GM18502 (cell line): ENCODE data around the gene NRCAM.

ENCODE experiments used
- ATAC-seq: cut with Tn5 transposase; IDR thresholded peaks from one replicate; pipeline ENCODE4 v1.9.1; 2021; ENCODE audit warnings: mild to moderate bottlenecking; ENCODE audit not compliant: unreplicated experiment, poor library complexity

The NRCAM gene

DNA sequence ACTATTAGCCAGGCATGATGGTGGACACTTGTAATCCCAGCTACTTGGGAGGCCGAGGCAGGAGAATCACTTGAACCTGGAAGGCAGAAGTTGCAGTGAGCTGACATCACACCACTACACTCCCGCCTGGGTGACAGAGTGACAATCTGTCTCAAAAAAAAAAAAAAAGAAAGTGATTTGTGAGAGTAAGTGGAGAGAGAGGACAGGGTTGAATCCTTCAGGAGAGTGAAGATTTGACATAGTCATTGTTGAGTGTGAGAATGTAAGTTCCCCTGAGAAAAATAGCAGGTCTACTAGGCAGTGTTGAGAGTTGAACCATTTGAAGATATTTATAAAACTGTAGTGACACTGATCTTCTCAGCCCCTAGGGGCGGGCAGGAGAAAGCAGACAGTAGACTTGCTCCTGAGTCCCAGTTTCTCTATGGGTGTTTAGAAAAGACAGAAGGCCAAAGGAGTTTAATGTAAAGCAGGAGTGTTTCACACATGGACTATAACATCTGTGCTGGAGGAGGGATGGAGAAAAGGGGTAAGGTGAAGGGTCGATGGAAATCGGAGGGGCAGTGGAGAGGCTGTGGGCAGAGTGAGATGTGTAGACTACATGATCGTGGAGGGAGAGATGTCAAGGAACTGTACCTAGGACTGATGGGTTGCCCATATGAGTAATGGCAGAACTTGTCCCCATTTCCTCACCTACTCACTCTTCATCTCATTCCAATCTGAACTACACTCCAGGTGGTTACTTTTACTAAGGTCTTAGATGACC is 312.4 kb downstream of the NRCAM start:
- ATAC-seq: no peak

DNA sequence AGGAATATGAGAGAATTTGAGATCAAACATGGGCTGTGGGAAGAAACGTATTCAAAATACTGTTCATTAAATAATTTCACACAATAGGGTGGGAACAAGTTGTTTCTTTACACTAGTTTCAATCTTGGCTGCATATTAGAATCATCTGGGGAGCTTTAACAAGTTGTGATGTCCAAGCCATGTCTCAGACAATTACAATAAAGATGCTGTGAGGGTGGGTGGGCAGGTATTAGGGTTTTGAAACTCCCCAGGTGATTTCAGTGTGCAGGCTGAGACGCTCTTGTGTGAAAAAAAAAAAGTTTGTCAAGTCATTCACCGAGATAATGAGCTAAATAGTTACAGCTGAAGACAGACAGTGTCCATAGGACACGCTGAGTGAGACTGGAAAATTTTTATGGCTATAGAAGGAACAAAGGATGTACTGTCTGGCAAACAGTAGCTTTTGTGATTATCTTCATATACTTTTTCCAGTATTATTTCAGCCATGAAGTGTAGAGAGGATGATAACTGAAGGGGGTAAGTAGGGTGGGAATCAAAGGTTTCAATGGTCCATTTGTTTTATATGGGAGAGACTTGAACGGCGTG is 313.5 kb downstream of the NRCAM start:
- no peak for ATAC-seq

DNA sequence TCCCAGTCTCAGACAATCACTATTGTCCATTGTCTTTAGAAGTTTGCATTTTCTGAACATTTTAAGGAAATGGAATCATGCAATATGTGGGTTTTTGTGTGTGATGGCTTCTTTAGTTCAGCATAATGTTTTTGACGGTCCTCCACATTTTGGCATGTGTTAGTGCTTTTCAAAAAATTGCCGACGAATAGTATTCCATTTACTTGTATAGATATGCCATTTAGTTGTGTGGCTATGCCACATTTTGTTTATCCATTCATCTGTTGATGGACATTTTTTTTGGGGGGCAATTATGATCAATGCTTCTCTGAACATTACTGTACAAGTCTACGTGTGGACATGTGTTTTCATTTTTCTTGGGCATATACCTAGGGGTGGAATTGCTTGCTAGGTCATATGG is 314.1 kb downstream of the NRCAM start:
- ATAC-seq: no peak

DNA sequence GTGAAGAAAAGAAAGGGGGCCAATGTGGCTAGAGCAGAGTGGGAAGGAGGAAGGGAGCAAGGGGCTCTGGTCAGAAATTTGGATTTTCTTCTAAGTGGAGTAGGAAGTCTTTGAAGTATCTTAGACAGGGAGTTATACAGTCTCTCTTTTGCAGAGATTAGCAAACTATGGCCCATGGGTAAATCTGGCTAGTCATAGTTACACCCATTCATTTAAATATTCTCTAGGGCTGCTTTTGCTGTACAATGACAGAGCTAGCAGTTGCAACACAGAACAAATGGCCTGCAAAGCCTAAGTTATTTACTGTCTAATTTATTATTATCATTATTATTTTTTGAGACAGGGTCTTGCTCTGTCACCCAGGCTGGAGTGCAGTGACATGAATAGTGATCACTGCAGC is 315.6 kb downstream of the NRCAM start:
- ATAC-seq: no peak

DNA sequence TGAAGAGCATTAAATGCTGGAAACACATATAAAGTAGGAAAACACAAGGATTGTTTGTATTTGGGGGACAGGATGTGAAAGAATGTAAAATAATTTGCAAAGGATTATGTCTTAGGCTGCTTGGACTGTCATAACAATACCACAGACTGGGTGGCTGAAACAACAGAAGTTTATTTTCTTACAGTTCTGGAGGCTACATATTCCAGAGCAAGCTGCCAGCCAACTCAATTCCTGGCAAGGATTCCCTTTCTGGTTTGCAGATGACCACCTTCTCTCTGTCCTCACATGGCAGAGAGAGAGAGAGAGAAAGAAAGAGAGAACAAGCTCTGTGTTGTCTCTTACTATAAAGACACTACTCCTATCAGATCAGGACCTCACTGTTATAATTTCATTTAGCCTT is 317.3 kb downstream of the NRCAM start:
- no peak for ATAC-seq

DNA sequence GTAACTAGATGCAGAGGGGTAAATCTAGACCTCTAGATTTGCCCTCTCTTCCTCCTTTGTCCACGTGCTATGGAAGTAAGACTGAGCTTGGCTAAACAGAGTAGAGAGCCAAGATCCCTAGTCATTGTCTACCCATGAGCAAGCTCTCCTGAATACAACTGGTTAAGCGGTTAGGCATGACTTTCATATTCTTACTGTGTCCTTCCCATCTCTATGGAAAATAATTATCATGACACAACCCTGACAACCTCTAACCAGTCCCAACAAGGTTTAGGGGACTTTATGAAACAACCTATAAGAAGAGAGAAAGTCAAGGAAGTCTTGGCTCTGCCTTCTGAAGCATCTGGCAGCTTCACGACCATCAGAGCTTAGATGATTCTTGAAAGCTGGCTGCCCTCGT is 318.2 kb downstream of the NRCAM start:
- no peak for ATAC-seq

DNA sequence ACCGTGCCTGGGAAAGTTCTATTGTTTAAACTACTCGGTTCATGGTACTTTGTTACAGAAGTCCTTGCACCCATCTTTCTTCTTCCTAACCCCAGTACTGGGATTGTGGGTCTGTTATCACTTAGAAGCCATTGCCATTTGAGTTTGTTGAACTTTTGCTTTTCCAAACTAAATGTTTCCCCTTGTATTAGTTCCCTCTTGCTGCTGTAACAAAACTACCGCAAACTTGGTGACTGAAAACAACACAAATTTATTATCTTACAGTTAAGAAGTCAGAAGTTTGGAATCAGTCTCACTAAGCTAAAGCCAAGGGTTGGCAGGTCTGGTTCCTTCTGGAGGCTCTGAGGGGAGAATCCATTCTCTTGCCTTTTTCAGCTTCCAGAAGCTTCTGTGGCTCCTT is 319.2 kb downstream of the NRCAM start:
- ATAC-seq: no peak

DNA sequence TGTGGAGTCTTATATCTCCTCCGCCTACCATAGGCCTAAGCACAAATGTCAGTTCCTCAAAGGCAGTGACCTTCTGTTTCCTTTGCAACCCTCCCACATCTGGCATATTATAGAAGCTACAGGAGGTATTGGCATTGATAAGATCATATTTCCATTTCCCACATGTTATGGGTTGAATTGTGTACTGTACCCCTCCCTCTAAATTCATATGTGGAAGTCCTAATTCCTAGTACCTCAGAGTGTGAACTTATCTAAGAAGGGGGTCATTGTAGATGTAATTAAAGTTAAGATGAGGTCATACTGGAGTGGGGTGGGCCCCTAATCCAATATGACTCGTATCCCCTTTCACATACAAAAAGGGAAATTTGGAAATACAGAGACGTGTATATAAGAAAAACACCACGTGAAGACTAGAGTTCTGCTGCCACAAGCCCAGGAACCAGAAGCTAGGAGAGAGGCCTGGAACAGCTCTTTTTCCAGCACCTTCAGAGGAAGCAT is 320.0 kb downstream of the NRCAM start:
- ATAC-seq: peak; percentile 30

DNA sequence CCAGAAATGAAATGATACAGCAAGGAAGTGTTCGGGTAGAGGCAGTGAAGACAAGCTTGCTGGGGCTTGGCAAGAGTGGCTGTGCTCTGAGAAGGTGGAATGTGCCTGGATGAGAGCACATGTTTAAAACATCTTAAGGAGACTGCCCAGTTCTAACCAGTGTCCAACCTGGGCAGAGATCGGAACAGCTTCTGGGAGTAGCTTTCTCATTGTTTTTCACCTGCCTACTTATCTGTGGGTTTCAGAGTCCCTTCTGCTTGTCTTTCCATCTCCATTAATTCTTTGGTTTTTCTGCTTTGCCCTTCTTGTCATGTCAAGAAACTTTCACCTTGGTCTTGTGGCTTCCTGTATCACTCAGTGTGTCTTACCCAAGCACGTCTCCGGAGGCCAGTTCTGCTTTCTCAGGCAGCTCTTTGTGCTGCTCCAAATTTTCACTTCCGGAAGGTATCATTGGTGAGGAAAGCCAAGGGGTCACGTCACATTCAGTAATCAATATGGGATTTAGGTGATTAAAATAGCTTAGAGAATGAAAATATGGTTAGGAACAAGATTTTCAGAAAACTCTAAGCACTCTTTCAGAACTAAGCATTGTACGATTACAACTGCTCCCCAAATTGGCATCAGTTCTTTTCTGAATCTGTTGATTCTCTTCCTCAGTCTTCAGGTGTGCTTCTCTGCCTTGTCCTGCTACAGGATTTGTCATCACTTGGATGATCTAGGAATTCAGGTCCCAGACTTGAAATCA is 320.6 kb downstream of the NRCAM start:
- ATAC-seq: peak; percentile 98

DNA sequence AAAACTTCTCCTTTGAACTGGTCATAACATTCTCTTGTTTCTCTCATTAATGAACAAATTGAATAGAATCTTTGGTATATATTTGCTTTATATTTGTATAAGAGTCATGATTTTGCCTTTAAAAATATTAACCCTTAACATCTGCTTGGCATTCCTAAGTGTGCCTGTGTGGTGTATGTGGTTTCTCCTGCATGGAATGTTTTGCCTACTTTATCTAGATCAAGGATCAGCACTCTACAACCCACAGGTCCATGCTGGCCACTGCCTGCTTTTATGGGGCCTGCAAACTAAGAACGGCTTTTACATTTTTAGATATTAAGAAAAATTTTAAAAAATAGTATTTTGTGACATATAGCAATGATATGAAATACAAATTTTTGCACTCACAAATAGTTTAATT is 321.8 kb downstream of the NRCAM start:
- no peak for ATAC-seq

DNA sequence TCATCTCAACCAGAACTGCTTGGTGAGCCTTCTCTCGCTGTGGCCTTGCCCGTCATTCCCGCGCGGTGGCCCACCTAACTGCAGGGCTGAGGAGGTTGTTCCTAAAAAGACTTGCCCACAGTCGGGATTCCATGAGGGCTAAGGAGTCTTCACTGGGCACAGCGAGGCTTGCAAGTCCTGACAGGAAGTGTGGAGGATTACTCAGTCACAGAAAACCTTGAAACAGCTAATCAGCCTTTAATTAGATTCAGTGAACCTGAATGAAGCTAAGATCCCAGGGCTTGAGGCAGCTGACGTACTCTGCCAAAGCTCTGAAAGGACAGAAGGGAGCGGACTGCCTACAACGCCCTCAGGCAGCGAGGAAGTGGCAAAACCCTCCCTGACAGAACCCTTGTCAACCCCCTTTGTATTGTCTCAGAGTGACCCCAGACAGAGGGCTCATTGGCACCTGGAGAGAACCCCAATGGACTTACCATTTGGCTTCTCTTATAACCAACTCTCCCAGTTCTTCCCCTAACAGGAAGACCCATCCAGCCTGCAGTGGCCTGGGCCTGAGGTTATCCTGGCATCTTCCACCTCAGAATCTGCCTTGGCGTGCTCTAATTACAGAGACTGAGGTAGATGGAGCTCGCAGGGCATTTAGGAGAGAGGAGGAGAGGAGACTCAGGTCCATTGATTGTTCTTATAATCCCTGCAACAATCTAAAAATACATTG is 323.5 kb downstream of the NRCAM start:
- no peak for ATAC-seq

DNA sequence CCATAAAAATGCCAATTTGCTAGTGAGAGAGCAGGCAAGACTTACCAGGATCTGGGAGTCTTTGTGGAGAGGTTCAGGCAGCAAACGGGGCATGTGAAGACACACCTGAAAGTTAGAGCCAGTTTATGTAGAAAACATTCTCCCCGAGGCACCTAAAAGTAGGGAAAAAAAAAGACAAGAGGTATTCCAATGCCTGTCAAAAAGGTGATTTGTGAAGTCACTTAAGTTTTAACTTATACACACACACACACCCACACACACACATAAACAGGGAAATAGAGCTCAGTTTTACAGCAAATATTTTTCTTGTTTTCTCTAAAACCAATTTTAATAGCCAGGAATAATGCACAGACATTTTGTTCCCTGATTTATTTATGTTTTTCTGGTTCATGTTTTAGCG is 326.0 kb downstream of the NRCAM start, which contains the start of gene LAMB4:
Gene LAMB4 (minus strand): TSS at position 101 of the 400 bp plus-strand sequence. CDS start 7,197 bp downstream, outside the sequence.
- ATAC-seq: no peak

DNA sequence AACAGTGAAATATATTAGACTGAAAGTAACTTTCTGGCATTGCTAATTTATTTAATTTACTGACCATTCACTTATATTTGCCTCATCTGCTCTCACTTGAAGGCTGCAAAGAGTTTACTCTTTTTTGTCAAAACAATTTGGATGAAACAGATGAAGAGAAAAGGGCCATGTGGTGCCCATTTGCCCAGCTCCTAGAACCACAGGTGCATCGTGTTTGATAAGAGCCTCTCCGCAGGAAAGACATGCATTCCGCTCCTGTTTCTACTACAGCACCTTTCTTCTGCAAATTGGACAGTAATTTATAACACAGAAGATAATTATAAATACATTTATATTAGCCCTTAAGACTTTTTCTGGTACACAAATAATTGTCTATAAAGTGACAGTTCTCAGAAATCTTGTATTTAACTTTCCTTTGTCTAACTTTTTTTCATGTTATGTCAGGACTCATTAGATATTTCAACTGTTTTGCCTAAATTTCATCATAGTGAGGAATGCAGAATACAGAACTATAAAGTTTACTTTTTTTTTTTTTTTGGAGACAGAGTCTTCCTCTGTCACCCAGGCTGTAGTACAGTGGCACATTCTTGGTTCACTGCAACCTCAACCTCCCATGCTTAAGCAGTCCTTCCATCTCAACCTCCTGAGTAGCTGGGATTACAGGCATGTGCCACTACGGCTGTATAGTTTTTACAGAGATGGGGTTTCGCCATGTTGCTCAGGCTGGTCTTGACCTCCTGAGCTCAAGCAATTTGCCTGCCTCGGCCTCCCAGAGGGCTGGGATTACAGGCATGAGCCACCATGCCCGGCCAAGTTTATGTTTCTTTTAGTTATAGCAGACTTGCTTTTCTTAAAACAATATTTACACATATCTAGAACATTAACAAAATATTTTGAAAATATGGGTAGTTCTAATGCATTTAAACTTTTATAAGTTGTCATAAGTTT is 326.9 kb downstream of the NRCAM start:
- ATAC-seq: no peak

DNA sequence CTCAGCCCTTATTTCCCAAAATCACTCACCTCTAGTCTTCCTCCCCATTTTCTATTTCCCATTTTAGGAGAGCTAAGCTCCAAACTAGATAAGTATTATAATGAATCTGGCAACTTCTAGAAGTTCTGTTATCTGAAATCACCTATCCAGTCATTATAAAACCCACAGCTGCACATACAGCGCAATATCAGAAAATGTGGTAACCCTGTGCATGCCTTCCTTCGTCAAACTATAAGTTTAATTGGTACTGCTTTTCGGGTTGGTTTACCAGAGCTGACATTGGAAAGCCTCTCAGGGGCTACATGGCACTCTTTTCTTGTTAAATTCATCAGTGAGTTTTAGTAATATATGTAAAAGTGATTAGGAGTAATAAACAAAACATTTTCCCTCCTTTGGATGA is 327.7 kb downstream of the NRCAM start:
- ATAC-seq: no peak

DNA sequence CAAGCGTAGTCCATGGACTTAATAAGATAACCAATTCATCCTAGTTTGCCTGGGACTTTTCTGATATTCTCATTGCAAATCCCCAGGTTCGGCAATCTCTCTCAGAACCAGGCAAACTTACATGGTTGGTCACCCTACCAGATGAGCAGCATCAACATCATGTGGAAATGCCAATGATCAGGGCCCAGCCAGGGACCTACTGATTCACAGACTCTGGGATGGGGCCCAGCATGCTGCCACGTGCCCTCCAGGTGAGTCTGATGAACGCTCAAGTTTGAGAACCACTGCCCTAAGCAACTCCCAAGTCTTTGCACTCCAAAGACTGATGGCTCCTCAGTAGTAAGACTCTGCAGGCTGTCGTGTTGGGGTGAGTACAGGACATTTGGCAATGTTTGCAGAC is 328.8 kb downstream of the NRCAM start:
- ATAC-seq: no peak

DNA sequence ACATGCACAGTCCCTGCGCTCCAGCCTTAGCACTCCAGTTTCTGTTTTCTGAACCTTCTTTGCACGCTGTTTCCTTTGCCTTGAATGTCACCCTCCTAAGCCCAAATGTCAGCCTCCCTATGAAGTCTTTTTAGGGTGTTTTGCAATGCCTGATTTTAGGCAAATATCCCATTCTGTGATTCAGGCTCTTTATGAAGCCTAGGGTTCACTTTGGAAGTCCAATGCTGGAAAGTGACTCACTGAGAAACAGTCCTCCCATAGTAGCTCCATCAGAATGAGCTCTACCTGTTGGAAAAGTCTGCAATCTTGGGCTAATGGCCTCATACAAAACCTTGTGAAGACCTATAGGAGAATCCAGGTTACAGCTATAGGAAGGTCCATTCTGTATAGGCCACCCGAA is 331.4 kb downstream of the NRCAM start:
- no peak for ATAC-seq

DNA sequence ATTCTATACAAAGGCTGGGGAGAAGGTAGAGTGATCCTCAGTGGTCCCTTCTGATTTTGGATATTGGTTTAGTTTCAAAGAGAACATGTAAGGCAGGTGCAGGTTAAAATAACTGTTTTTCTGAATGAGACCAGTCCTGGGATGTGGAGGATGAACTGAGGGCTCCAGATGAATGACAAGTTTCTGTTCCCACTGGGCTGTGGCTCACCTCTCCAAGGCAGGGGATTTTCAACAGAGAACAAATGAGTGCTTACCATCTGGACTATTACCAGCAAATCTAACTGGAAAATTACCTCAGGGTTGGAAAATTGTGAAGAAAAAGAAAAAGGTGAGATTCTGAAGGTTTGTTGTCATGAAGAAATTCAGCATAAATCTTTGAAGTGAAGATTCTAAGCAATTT is 334.1 kb downstream of the NRCAM start:
- ATAC-seq: no peak

DNA sequence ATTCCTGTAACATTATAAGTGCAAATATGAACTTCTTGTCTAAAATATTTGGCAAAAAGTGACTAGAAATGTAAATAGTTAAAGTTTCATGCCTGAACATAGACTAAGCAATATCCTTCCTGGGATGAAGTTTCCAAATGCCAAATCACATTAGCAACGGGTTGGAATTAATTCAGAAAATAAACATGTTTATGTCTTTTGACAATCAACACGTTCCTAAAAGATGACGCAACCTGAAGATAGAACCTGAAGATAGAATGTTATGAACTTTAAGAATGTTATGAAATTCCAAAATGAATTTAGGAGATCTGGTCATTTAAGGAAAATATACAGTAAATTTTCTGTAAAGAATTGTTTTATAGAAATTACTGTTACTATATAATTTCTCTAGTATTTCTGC is 335.3 kb downstream of the NRCAM start:
- no peak for ATAC-seq

DNA sequence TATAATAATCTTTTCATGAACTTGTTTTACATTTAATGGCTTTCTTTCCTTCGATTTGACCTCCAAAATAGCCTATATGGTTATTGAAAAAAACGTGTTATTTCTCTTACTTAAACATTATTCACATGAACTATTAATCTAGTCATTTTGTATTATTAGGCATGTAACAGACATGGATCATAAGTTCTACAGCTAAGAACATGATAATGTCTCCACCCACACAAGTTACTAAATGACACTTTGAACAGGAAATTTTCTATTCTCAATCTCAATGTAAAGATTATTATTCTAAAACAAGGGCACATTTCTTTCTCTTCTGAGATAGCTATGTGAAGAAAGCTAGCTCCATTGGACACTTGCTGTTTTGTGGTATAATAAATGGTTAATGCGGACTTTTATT is 336.0 kb downstream of the NRCAM start:
- ATAC-seq: no peak

DNA sequence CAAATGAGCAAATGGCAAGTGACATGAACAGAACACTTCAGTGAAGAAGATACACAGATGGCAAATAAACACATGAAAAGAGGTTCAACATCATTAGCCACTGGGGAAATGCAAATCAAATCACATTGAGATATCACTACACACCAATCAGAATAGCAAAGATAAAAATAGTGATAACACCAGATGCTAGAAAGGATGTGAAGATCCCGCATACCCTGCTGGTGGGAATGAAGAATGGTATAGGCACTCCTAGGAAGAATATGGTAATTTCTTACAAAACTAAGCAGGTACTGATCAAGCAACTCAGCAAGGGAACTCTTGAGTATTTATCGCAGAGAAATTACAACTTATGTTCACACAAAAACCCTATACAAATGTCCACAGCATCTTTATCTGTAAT is 337.3 kb downstream of the NRCAM start:
- ATAC-seq: no peak
